ENCODE measurements around the gene BRD9. TPM values are rescaled to one million over a fixed set of nuclear protein-coding genes. Genes with fewer than 3 reads are reported as not detected.
"Not testable (repeated sequence)": the region's sequence is repeated elsewhere in the genome, so short reads cannot be mapped to it uniquely, and the experiment has no call there.

BRD9 gene
- total and polyA plus RNA-seq, 5 donors, result 17.1 to 41.3 (median 32.8) TPM

- Histone ChIP-seq H3K4me1 (ENCODE audit: control insufficient read depth, insufficient read depth, low read length) (no peaks in the 10 kb centered on the region), H3K4me3 (ENCODE audit: low read length) (no peak overlapping the region), H3K9me3 (ENCODE audit: control insufficient read depth, low read length) (peaks cover 4% of the 10 kb centered on the region), H3K27ac (ENCODE audit: low read length) (no peak overlapping the region), H3K27me3 (ENCODE audit: control insufficient read depth, insufficient read depth) (no peaks in the 10 kb centered on the region)
- WGBS, result 93% methylated on average over 17 of the region's 17 CpGs
- ATAC-seq, result peak; percentile 12 to 24
- intact Hi-C loops (cut with DNase I), result loop anchor here (5.0 to 10.0 kb wide), 4 partner anchors 222 to 252 kb away; no protein-coding TSS in a partner anchor
- DNase-seq, result peak in 1 of 3 donors; percentile 48
These were observed 30.1 kb upstream of the BRD9 start for GRCh38 chr5:922436-923280.

GRCh38 chr5:921456-922435 is 29.1 kb upstream of the BRD9 start:
- 93% methylated on average over 9 of the region's 9 CpGs for WGBS
- no peaks in the 10 kb centered on the region for H3K4me1 ChIP-seq (ENCODE audit: control insufficient read depth, insufficient read depth, low read length)

GRCh38 chr5:920321-920720 is 27.7 kb upstream of the BRD9 start:
- Histone ChIP-seq H3K27me3 (ENCODE audit: control insufficient read depth, insufficient read depth) (no peaks in the 10 kb centered on the region), H3K27ac (ENCODE audit: low read length) (no peak overlapping the region), H3K4me1 (ENCODE audit: control insufficient read depth, insufficient read depth, low read length) (no peaks in the 10 kb centered on the region), H3K4me3 (ENCODE audit: low read length) (no peak overlapping the region), H3K9me3 (ENCODE audit: control insufficient read depth, low read length) (peaks cover 4% of the 10 kb centered on the region)
- 89% methylated on average over 7 of the region's 7 CpGs for WGBS
- no peak for DNase-seq
- intact Hi-C loops (cut with DNase I), result loop anchor here (5.0 to 10.0 kb wide), 4 partner anchors 224 to 254 kb away; no protein-coding TSS in a partner anchor
- ATAC-seq, result no peak

More at GRCh38 chr5:921456-922435, 29.1 kb upstream of the BRD9 start:
- H3K27ac ChIP-seq (ENCODE audit: low read length), result no peak overlapping the region
- peak in 1 of 3 donors; percentile 40 for DNase-seq
- no peak overlapping the region for H3K4me3 ChIP-seq (ENCODE audit: low read length)
- peaks cover 4% of the 10 kb centered on the region for H3K9me3 ChIP-seq (ENCODE audit: control insufficient read depth, low read length)
- H3K27me3 ChIP-seq (ENCODE audit: control insufficient read depth, insufficient read depth), result no peaks in the 10 kb centered on the region
- intact Hi-C loops (cut with DNase I), result loop anchor here (5.0 to 10.0 kb wide), 4 partner anchors 223 to 253 kb away; no protein-coding TSS in a partner anchor
- ATAC-seq, result no peak

GRCh38 chr5:919356-920000 is 26.9 kb upstream of the BRD9 start:
- Histone ChIP-seq H3K9me3 (ENCODE audit: control insufficient read depth, low read length) (peaks cover 4% of the 10 kb centered on the region), H3K27me3 (ENCODE audit: control insufficient read depth, insufficient read depth) (no peaks in the 10 kb centered on the region), H3K4me3 (ENCODE audit: low read length) (no peak overlapping the region), H3K4me1 (ENCODE audit: control insufficient read depth, insufficient read depth, low read length) (no peaks in the 10 kb centered on the region), H3K27ac (ENCODE audit: low read length) (no peak overlapping the region)
- DNase-seq (no peak), ATAC-seq (no peak)
- intact Hi-C loops (cut with DNase I), result no loop called here
- 89% methylated on average over 9 of the region's 9 CpGs for WGBS

- WGBS, result over 99% methylated on average over 5 of the region's 5 CpGs
These were observed 26.1 kb upstream of the BRD9 start for GRCh38 chr5:918717-919116.

GRCh38 chr5:916441-917293 is 24.1 kb upstream of the BRD9 start:
- Histone ChIP-seq H3K9me3 (ENCODE audit: control insufficient read depth, low read length) (peaks cover 4% of the 10 kb centered on the region), H3K4me1 (ENCODE audit: control insufficient read depth, insufficient read depth, low read length) (no peaks in the 10 kb centered on the region), H3K4me3 (ENCODE audit: low read length) (no peak overlapping the region), H3K27ac (ENCODE audit: low read length) (no peak overlapping the region), H3K27me3 (ENCODE audit: control insufficient read depth, insufficient read depth) (no peaks in the 10 kb centered on the region)
- WGBS, result 69% methylated on average over 14 of the region's 14 CpGs
- intact Hi-C loops (cut with DNase I), result no loop called here
- ATAC-seq, result peak; percentile 40 to 49
- DNase-seq, result peak in 1 of 3 donors; percentile 31

More at GRCh38 chr5:918717-919116, 26.1 kb upstream of the BRD9 start:
- H3K4me3 ChIP-seq (ENCODE audit: low read length); intact Hi-C loops (cut with DNase I); H3K27ac ChIP-seq (ENCODE audit: low read length); H3K9me3 ChIP-seq (ENCODE audit: control insufficient read depth, low read length); ATAC-seq; H3K4me1 ChIP-seq (ENCODE audit: control insufficient read depth, insufficient read depth, low read length); H3K27me3 ChIP-seq (ENCODE audit: control insufficient read depth, insufficient read depth); DNase-seq: not testable (repeated sequence)

GRCh38 chr5:915946-916345 is 23.3 kb upstream of the BRD9 start:
- WGBS, result 92% methylated on average over 12 of the region's 12 CpGs
- no peak overlapping the region for H3K27ac ChIP-seq (ENCODE audit: low read length)
- no peak overlapping the region for H3K4me3 ChIP-seq (ENCODE audit: low read length)
- H3K4me1 ChIP-seq (ENCODE audit: control insufficient read depth, insufficient read depth, low read length), result no peaks in the 10 kb centered on the region
- ATAC-seq (peak in 1 of 2 donors; percentile 9), DNase-seq (peak in 1 of 3 donors; percentile 26)
- intact Hi-C loops (cut with DNase I), result no loop called here
- H3K27me3 ChIP-seq (ENCODE audit: control insufficient read depth, insufficient read depth), result no peaks in the 10 kb centered on the region
- H3K9me3 ChIP-seq (ENCODE audit: control insufficient read depth, low read length), result peaks cover 7% of the 10 kb centered on the region

GRCh38 chr5:915346-915745 is 22.7 kb upstream of the BRD9 start:
- H3K4me1 ChIP-seq (ENCODE audit: control insufficient read depth, insufficient read depth, low read length); H3K4me3 ChIP-seq (ENCODE audit: low read length); H3K9me3 ChIP-seq (ENCODE audit: control insufficient read depth, low read length); H3K27ac ChIP-seq (ENCODE audit: low read length); H3K27me3 ChIP-seq (ENCODE audit: control insufficient read depth, insufficient read depth); ATAC-seq; intact Hi-C loops (cut with DNase I): not testable (repeated sequence)
- 96% methylated on average over 12 of the region's 12 CpGs for WGBS
- peak in 1 of 3 donors; percentile 24 for DNase-seq

- peaks cover 7% of the 10 kb centered on the region for H3K9me3 ChIP-seq (ENCODE audit: control insufficient read depth, low read length)
- no peak for DNase-seq
- no peak overlapping the region for H3K27ac ChIP-seq (ENCODE audit: low read length)
- no peak for ATAC-seq
- H3K4me3 ChIP-seq (ENCODE audit: low read length), result no peak overlapping the region
- WGBS, result 89% methylated on average over 7 of the region's 7 CpGs
- no peaks in the 10 kb centered on the region for H3K4me1 ChIP-seq (ENCODE audit: control insufficient read depth, insufficient read depth, low read length)
- H3K27me3 ChIP-seq (ENCODE audit: control insufficient read depth, insufficient read depth), result no peaks in the 10 kb centered on the region
- intact Hi-C loops (cut with DNase I), result no loop called here
These were observed 22.0 kb upstream of the BRD9 start for GRCh38 chr5:914612-915011.

- intact Hi-C loops (cut with DNase I), result no loop called here
- DNase-seq (no peak), ATAC-seq (no peak)
- WGBS, result 93% methylated on average over 14 of the region's 14 CpGs
- no peak overlapping the region for H3K27ac ChIP-seq (ENCODE audit: low read length)
- peaks cover 4% of the 10 kb centered on the region for H3K9me3 ChIP-seq (ENCODE audit: control insufficient read depth, low read length)
- H3K27me3 ChIP-seq (ENCODE audit: control insufficient read depth, insufficient read depth), result no peaks in the 10 kb centered on the region
- no peaks in the 10 kb centered on the region for H3K4me1 ChIP-seq (ENCODE audit: control insufficient read depth, insufficient read depth, low read length)
- no peak overlapping the region for H3K4me3 ChIP-seq (ENCODE audit: low read length)
These were observed 21.6 kb upstream of the BRD9 start for GRCh38 chr5:914174-914573.

Measured in right cardiac atrium (tissue), 5 donors.